Stimulated activated CD4-positive, alpha-beta T cell treated with anti-CD3 and anti-CD28 coated beads, Interleukin-2, amount 100 ng/mL, for 4 hours (primary cell): ENCODE data around the gene CEP43.
A peak's percentile ranks its signal among the peaks of the same experiment; 100 is the strongest.

Experiments
- DNase-seq: peaks from one replicate; pipeline ENCODE4 v3.0.0-alpha.2; 2020; ENCODE audit warnings: low read depth

CEP43 gene

DNA sequence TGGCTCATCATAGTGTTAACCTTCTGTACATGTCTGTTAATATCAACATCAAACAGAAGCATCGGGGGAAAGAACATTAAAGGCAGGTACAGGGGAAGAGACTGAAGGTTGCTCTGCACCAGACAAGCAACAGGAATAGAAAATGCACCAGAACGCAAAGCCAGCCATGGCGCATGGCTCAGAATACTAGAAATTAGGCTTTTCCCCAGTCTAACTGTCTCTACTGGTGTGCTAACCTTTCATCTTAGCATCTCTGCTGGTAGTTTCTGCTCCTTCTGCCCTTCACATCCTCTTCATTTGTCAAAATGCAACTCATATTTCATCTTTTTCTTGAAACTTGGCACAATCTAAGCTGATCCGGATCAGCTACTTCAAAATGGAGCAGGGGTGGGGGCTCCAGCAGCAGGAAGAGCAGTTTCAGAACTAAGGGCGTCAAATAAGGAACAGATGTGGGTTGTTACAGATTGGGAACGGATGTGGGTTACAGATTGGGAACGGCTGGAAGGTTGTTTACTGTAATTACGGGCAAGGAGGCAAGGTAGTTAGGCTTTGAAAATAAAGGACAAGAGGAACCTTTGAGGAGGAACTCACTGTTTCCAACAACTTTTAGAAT lies 29.7 kb upstream of the CEP43 start:
- DNase-seq = no peak

DNA sequence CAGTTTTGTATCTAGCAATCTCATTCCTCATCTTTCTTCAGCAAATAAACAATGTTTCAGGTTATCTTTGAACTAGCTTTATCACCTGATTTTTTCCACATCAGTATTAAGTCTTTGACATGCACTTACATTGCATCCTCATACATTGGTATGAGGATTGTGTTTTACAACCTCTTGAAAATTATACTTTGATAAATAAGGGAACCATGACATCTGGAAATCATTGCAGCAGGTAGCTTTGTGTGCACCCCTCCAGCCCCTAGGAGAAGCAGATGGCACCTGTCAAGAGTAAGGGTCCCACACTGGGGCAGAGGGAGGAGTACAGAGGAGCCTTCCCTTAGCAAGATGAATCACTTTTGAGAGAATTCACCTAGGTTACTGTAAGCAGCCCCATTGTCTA lies 29.1 kb upstream of the CEP43 start:
- DNase-seq = no peak

DNA sequence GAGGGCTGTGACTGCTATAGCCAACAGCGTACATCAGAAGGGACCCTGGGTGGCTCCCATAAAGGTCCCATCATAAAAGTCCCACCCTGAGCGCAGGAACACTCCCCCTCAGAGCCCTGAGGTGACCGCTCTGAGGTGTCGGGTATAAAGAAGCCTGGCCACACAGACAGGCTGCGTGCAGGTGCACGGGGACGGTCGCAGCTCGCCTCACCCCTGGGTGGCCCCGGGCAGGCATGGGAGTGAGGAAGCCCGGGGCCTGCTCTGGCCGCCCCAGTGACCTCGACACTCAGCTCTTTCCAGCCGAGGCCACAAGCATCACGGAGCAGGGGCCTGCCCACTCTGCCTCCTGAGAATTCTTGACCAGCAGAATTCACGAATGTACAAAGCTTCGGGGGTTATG lies 28.4 kb upstream of the CEP43 start:
- DNase-seq = no peak

DNA sequence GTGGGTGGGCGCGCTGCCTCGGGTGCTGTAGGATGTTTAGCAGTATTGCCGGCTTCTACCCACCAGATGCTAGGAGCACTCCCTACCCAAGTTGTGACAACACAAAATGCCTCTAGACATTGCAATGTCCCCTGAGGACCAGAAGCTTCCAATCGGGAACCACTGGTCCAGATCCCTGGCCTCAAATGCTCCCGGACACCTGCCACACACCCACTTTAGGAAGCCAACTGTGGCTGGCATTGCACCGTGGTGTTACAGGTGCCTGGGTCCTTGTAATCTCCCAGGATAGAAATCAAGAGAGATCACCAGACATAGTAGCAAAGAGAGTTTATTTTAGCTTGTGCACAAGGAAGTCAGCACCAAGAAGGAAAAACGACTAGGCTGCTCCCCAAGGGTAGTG lies 27.9 kb upstream of the CEP43 start:
- DNase-seq = no peak

DNA sequence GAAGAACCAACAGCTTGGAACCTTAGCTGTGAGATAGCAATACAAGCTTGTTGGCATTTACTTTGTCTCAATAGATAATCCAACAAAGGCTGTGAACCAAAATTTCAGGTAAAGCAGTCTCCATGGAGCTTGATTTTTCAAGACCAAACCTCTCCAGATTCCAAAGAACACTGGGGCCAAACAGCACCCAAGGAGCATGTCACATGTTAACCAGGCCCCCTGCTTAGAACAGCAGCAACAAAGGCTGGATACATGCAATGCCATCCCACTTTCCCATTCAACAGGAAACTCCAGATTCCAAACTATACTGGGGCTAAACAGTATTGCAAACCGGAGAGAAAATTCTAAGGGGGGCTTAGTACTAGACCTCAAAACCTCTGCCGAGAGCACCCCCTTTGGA lies 27.1 kb upstream of the CEP43 start:
- no peak for DNase-seq

DNA sequence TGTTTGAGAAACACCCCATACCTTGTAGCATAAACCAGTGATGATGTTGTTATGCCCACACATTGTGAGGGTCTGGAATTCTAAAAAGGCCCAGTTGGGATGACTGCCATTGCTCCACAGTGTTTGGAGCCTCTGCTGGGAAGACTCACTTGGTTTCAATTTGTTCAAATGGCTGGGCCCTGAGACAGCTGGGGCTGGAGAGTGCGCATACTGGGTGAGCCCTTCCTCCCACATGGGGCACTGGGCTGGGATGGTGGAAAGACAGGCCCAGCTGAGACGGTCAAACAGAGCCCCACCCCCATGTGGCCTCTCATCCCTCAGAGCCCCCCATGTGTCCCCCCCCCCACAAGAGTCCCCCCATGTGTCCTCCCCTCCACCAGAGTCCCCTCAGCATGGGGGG lies 22.6 kb upstream of the CEP43 start:
- no peak for DNase-seq

DNA sequence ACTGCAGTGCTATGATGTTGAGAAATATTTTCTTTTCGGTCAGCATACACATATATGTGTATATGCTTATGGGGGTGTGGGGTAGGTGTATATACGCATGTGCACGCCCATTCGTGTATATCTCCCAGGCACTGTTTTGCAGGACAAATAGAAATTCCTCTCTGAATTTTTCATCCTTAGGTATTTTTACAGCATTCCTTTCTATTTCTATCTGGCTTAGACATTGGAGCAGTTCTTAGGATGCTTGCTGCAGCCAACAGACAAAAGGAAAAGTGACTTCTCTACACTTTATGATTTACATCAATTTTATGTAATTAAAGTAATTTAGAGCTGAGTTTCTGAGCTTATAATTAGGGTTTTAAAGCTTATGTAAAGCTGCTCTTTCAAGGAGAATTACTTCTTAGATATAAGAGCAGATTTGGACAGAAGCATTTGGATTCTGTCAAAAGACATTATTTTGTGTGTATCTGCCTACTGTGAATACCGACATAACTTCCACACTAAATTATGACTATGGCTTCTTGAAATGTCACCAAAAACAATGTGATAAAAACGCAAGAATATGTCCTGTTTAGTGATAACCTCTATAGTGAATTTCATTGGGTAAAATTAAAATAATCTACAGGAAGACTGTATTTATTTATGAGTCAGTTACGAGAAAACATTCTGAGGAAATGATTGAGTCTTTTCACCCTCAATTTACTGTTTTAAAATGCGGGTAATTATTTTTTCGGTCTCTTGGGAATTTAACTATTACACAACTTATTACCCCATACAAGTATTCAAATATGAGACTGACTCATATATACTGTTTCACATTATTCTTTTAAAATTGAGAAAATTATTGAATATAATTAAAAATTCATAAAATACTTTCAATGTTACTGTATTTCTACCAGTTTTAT lies 21.3 kb upstream of the CEP43 start:
- no peak for DNase-seq

DNA sequence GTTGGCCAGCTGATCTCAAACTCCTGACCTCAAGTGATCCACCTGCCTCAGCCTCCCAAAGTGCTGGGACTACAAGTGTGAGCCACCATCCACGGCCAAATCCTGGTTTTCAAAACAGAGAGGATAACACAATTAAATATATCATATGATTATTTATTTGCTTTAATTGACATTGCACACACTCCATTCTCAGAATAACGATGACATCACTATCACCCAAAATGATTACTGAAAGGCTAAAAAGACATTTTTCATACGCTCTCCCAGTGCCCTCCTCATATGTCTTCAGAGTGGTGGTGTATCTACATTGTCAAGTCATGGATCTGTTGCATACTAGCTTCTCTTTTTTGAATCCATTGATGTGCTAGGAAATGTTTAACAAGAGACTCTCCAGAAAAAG lies 18.5 kb upstream of the CEP43 start:
- DNase-seq = no peak

DNA sequence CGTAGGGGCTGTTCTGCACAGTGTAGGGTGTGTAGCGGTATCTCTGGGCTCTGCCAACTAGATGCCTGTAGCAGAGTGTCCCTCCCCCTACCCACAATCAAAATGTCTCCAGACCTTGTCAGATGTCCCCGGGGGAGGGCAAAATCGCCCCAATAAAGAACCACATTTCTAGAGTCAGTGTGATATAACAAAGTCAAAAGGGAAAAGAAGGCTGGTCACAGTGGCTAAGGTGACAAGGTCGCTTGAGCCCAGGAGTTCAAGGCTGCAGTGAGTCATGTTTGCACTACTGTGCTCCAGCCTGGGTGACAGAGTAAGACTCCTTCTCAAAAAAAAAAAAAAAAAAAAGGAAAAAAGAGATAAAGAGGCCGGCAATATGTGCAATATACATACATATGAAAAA lies 11.7 kb upstream of the CEP43 start:
- DNase-seq = no peak

DNA sequence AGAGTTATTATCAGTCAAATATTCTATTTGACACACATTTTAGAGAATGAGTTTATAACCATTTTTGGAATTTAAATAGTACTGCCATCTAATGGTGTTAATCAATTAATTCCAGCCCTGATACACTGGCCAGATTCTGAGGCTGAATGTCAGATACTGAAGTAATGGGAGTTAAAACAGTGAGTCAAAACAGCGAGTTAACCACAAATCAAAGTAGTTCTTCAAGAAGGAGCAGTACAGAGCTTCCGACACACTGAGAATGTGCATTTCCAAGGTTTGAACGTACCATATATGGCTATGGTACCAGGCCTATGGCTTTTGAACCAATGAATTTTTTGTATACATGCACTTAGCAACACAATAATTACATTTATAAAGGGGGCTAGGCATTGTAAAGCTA lies 11.3 kb upstream of the CEP43 start:
- DNase-seq = no peak

DNA sequence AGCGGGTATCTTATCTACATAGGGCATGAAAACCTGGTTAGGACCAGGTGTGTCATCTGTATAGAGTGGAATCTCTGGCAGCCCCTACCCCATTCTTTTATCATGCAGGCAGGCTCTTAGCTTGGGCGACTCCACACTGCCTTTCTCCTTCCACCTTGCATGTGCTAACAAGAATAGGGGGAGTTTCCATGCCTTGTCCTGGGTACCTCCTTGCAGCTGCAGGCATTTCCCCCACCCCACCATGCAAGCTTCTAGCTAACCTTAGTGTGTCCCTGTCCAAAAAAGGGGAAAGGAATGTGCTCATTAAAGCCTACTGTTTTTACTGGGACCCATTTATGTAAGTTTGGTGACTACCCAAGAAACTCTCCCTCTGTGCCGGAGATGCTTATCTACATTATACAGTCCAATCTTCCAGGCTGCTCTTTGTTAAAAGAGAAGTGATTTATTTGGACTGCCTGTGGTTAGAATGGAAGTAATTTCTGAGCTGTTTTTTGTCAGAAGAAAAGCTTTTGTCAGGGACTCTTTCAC lies 10.5 kb upstream of the CEP43 start:
- DNase-seq = no peak

DNA sequence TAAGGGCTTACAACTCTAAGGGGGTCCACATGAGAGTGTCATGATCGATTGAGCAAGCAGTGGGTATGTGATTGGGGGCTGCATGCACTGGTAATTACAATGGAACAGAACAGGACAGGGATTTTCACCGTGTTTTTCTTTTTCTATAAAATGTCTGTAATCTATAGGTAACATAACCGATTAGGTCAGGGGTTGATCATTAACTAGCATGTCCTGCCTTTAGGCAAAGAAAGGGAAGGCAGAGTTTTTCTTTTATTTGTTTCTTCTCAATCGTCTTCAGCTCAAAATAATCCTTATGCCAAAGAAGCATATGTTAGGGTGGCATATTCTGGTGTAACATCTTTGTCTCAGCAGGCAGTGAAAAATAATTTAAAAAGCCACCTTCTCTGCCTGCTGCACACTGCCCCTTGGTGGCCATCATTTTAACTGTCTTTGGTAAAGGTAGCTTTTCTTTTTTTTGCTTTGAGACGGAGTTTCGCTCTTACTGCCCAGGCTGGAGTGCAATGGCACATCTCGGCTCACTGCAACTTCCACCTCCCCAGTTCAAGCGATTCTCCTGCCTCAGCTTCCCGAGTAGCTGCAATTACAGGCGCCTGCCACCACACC lies 9.7 kb upstream of the CEP43 start:
- DNase-seq = peak; percentile 37

DNA sequence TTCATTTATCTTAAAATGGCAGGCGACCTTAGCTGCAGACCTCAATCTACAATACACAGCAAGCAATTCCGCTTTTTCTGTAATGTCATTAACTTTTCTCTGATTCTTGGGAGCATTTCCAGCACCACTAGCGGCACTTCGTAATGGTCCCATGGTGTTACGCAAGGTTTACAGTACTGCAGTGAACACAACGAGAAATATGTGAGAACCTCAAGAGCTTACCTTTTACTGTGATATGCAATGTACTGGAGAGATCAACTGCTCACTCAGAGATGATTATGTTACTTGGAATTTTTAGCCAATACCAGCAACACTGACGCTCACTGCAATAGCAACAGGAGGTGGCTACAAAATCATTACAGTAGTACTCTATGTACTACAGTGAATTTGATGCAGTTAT lies 2.8 kb upstream of the CEP43 start:
- no peak for DNase-seq

DNA sequence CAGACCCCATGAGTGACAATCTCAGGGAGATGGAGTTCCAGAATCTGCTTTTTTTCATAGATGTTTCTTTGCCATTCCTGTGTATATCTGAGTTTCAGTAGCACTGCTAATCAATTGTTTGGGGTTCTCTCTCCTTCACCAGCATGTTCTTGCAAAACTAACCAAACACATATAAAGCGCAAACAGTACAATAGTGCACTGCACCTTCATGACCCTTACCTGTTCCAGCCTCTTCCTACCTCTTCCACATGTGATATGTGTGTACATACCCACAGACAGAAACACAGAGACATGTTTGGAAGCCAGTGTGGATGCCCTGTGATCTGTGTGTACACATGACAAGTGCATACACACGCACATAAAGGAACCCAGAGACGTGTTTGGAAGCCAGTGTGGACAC lies 1.8 kb upstream of the CEP43 start:
- DNase-seq = no peak

DNA sequence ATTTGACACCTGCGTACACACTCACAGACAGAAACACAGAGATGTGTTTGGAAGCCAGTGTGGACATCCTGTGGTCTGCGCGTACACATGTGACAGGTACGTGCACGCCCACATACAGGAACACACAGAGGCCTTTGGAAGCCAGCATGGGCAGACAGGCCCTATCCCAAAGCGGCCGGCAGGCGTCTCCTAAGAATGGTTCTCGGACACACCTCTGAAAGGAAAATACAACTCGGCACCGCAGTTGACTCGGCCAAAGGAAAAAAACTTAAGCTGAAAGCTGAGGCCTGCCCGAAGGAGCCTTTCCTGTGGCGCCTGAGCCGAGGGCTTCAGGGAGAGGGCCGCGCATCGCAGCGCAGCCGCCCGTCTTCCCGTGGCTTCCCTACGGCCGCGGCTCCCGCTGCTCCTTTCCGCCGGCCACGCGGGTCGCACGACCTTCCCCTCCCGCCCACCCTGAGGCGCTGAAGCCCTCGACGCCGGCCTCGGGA lies 1.4 kb upstream of the CEP43 start:
- peak; percentile 10 for DNase-seq

DNA sequence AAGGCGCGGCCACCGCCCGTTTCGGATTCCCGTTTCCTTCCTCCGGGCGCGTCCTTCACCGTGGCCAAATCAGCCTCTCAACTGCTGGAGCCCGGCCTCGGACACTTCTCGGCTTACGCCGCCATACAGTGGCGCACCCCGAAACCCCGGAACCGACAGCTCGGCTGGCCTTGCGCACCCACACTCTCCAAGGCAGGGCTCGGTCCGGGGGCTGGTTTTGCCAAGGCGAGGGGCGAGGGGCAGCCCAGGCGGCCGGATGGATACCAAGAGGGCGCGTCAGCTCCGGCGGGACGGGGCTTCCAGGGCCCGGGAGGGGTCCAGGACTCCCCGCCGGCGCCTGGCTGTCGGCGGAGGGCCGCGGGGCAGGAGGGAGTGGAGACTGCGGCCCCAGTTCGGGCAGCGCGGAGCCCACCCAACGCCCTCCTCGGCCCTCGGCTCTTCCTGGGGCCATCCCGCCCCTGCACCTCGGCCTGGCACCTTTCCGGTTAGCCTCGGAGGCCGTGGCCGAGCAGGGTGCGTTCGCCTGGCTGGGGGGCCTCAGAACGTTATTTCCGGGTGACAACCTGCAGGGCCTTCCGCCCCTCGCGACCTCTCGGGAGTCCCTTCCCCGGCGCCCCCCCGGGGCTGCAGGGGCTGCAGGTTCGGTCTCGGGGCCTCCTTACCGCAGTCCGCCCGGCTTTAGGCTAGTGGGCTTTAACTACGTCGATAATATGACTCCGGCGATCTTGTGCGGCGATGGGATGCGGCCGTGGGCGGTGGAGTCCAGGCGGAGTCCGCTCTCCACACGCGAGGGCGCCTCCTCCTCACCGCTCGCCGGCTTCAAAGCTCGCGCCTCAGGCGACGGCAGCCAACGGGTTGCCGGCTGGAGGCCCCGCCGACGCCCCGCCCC lies 697 bp upstream of the CEP43 start:
- no peak for DNase-seq

DNA sequence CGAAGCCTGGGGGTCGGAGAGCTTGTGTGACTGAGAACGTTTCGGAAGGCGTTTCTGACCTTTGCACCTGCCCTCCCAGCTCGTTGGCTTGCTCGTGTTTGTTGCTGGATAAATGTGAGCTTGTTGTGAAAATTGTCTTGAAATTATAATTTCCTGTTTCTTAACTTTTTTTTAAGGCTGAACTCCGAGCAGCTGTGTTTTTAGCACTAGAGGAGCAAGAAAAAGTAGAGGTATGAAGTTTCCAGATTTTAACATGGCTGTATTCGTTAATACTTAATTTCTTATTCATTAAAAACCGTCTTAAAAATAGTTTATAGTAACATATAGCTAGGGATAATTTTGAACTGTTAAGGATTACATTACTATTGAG lies 672 bp downstream of the CEP43 start:
- DNase-seq = no peak

DNA sequence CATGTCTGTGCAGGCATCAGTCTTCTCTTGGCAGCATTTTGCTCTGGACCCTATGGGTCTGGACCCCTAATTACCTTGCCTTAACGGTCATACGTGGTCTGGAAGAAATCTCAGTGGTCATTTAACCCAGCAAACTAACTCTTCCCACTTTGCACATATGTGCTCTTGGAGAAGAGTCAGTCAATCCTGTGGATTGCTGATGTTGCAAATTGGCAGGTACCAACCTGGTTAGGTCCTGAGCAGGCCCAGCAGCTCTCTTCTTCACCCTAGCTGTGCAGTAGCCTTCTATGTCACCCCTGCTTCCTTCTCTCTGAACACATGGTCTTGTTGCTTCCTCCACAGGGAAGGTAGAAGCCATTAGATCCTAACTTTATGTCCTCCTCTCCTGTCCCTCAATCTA lies 1.6 kb downstream of the CEP43 start:
- no peak for DNase-seq

DNA sequence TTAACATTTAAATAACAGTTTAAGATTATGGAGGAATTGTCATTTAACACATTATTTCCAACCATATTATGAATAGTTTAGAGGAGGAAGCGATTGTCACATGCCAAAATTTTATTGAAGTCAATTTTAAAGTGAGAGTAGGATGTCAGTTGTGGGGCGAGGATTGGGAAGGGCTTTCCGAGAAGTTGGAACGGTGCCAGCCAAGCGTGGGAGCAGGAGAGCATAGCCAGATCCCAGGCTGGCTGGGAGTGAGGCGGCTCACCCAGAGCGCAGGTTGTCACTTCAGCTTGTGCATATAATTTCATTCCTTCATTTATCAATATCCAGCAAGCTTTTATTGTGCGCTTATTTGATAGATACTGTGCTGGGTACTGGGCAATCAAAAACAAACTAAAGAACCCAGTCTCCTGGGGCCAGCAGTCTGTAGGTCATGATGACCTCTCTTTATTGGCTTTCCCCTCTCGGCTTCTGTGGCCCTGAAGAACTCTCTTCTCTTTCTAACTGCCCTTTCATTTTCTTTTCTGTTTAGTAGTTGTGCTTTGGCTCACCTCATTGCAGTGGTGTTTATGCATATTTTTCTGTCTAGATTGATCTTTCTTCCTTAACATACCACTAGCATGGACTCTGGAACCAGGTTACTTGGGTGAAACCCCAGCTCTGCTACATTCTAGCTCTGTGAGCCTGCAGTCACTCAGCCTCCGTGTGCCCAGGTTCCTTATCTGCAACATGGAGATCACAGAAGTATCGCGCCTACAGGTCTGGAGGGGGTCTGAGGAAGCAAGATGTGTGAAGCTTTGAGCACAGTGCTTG lies 6.4 kb downstream of the CEP43 start:
- no peak for DNase-seq

DNA sequence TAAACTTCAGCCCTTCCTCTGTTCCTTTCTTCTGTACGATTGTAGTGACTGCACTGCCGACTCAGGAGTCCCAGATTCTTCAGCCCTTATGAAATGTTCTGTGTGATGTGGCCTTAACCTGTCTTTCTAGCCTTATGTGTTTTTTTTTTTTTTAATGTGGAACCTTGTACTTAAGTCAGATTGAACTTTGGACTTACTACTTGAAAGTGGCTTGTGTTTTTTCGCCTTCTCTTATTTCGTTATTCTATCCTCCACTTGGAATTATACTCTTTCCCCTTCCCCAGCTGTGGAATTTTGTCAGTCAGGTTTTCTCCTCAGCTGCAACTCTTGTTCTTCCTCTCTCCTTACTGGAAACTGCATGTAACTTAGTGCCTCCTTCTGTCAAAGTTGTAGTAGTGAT lies 8.8 kb downstream of the CEP43 start:
- DNase-seq = no peak

DNA sequence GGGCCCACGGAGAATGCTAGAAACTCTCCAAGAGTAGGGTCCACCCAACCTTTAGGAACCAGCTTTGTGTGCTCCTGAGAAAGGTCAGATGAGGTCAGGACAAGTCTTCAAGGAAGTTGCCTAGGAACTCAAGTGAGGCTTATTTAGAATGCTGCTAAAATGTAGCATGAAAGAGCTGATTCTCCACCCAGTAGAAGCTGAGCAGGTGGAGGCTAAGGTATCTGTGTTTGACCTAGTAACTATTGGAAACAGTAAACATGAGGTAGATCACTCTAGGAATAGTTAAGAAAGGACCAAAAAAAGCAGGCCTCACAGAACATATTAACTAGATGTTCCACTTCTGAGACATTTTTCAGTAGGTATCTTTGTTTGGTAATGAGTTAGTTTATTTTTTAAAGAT lies 13.9 kb downstream of the CEP43 start:
- DNase-seq = no peak
